ENCODE results near the gene MYO1D. TPM values are rescaled to one million over a fixed set of nuclear protein-coding genes. Genes with fewer than 3 reads are reported as not detected.
"Not testable (repeated sequence)": the region's sequence is repeated elsewhere in the genome, so short reads cannot be mapped to it uniquely, and the experiment has no call there.

MYO1D gene
- total RNA-seq, 3 donors from 2014 or later: 166 to 495 (median 256) TPM

GRCh38 chr17:32822996-32823395 lies 53.9 kb downstream of the MYO1D start:
- intact Hi-C loops (cut with DNase I, micrococcal nuclease): no loop called here
- peaks cover 31% of the 10 kb centered on the region for H3K4me1 ChIP-seq (ENCODE audit: low read depth)
- no peak for TF ChIP-seq CTCF (IDR thresholded peaks at IDR 0.05)
- H3K9me3 ChIP-seq: no peaks in the 10 kb centered on the region
- DNase-seq: peak in 1 of 3 donors; percentile 44
- no peak overlapping the region for H3K4me3 ChIP-seq
- no peaks in the 10 kb centered on the region for H3K36me3 ChIP-seq (ENCODE audit: low read depth)
- peak; percentile 45 for ATAC-seq

GRCh38 chr17:32821987-32822934 lies 54.7 kb downstream of the MYO1D start:
- H3K4me3 ChIP-seq; H3K9me3 ChIP-seq; H3K36me3 ChIP-seq (ENCODE audit: low read depth); intact Hi-C loops (cut with DNase I, micrococcal nuclease): not testable (repeated sequence)
- H3K4me1 ChIP-seq (ENCODE audit: low read depth): peaks cover 28% of the 10 kb centered on the region
- peak; percentile 3 for ATAC-seq
- DNase-seq: peak in 2 of 3 donors; percentile 60 to 62

DNA sequence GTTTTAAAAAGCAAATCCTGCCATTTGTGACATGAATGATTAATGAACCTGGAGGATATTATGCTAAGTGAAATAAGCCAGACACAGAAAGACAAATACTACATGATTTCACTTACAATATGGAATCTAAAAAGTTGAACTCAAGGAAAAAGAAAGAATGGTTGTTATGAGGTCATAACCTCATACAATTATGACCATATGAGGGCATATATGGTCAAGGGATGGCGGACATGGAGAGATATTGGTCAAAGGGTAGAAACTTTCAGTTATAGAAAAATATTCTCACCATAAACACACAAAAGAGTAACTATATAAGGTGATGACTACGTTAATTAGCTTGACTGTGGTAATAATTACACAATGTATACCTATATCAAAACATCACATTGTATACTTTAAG lies 56.5 kb downstream of the MYO1D start:
- peaks cover 23% of the 10 kb centered on the region for H3K4me1 ChIP-seq (ENCODE audit: low read depth)
- DNase-seq: no peak

DNA sequence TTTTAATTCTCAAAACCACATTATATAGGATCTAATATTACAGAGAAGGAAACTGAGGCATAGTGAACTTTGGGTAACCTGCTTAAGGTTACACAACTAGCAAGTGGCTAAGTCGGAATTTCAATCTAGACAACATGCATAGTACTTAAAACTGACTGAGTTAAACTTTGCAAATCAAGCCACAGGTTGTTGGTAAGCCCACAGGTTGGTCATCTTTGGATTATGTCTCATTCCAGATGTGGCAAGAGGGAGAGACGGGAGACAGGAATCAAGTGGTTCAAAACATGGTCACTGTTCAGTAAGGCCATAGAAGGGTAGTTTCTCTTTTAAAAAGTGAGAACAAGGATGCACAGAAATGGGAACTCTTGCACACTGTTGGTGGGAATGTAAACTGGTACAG lies 57.1 kb downstream of the MYO1D start:
- Histone ChIP-seq H3K9me3 (no peaks in the 10 kb centered on the region), H3K36me3 (ENCODE audit: low read depth) (no peaks in the 10 kb centered on the region), H3K4me1 (ENCODE audit: low read depth) (peaks cover 18% of the 10 kb centered on the region), H3K4me3 (no peak overlapping the region)
- DNase-seq: no peak
- no peak for TF ChIP-seq CTCF (IDR thresholded peaks at IDR 0.05)
- intact Hi-C loops (cut with DNase I, micrococcal nuclease): no loop called here
- no peak for ATAC-seq

More for the DNA sequence above, 56.5 kb downstream of the MYO1D start:
- Histone ChIP-seq H3K9me3 (no peaks in the 10 kb centered on the region), H3K4me3 (no peak overlapping the region), H3K36me3 (ENCODE audit: low read depth) (no peaks in the 10 kb centered on the region)
- ATAC-seq: no peak
- no peak for TF ChIP-seq CTCF (IDR thresholded peaks at IDR 0.05)
- intact Hi-C loops (cut with DNase I, micrococcal nuclease): no loop called here

DNA sequence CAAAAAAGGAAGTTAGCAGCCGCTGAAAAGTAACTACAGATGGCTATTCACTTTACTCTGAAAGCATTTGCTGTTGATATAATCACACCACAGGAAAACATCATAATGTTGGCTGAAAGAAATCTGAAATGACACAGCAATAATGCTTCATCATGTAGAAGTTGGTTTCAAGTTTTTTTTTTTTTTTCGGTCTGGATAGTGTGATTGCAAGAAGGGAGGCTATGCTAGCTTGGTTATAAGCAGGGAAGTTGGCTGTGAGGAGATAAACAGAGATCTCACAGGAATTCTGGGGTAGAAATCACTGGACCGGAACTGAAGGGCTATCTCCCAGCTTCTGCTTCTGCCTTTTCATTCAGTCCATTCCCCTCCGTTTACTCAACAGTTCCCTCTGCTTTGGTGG lies 57.9 kb downstream of the MYO1D start:
- H3K4me1 ChIP-seq (ENCODE audit: low read depth): peaks cover 11% of the 10 kb centered on the region
- H3K4me3 ChIP-seq: no peak overlapping the region
- DNase-seq (no peak), ATAC-seq (no peak)
- no peaks in the 10 kb centered on the region for H3K9me3 ChIP-seq
- no peaks in the 10 kb centered on the region for H3K36me3 ChIP-seq (ENCODE audit: low read depth)
- TF ChIP-seq CTCF (IDR thresholded peaks at IDR 0.05): no peak
- intact Hi-C loops (cut with DNase I, micrococcal nuclease): no loop called here

GRCh38 chr17:32815460-32815859 lies 61.5 kb downstream of the MYO1D start:
- ATAC-seq: peak; percentile 49
- H3K9me3 ChIP-seq: no peaks in the 10 kb centered on the region
- TF ChIP-seq CTCF (IDR thresholded peaks at IDR 0.05): no peak
- no peaks in the 10 kb centered on the region for H3K36me3 ChIP-seq (ENCODE audit: low read depth)
- no peak overlapping the region for H3K4me3 ChIP-seq
- no peak for DNase-seq
- H3K4me1 ChIP-seq (ENCODE audit: low read depth): peaks cover 11% of the 10 kb centered on the region
- intact Hi-C loops (cut with DNase I, micrococcal nuclease): no loop called here
